Measurements from ENCODE around the gene ADAMTS16.

- TF ChIP-seq FOXM1 (IDR thresholded peaks at IDR 0.05; ENCODE audit: borderline replicate concordance) (no peak), ZNF384 (IDR thresholded peaks at IDR 0.05) (no peak), TARDBP (IDR thresholded peaks at IDR 0.05) (no peak)
Measured at GRCh38 chr5:5313101-5313635, 173.0 kb downstream of the ADAMTS16 start.
